GM21529 (cell line): ENCODE results near the gene RASSF4.

ENCODE experiments used
- ATAC-seq: cut with Tn5 transposase; IDR thresholded peaks from one replicate; pipeline ENCODE4 v1.9.1; 2021; ENCODE audit not compliant: unreplicated experiment

The RASSF4 gene

DNA sequence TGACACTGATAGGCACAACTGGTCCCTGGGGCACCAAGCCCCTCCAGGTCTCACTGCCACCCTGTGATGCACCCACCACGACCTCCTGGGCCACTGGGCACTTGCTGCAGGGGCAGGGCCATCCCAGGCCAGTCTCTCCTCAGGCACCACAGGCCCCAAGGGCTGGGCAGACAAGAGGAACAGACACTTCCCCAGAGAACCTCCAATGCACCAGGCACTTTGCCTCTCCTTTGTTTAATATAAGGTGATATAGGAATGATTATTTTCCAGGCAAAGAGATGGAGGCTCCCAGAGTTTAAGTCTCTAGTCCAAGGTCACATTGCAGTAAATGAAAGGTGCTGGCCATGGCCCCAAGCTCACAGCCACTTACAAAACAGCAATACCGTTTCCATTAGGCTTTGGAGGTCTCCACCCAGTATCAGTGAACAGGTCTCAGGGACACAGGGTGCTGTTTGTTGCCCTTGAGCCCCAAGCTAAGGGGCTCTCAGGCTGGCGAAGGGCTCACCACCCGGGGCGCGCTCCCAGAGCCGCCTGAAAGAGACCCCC lies 14.6 kb downstream of the RASSF4 start:
- peak; percentile 4 for ATAC-seq

DNA sequence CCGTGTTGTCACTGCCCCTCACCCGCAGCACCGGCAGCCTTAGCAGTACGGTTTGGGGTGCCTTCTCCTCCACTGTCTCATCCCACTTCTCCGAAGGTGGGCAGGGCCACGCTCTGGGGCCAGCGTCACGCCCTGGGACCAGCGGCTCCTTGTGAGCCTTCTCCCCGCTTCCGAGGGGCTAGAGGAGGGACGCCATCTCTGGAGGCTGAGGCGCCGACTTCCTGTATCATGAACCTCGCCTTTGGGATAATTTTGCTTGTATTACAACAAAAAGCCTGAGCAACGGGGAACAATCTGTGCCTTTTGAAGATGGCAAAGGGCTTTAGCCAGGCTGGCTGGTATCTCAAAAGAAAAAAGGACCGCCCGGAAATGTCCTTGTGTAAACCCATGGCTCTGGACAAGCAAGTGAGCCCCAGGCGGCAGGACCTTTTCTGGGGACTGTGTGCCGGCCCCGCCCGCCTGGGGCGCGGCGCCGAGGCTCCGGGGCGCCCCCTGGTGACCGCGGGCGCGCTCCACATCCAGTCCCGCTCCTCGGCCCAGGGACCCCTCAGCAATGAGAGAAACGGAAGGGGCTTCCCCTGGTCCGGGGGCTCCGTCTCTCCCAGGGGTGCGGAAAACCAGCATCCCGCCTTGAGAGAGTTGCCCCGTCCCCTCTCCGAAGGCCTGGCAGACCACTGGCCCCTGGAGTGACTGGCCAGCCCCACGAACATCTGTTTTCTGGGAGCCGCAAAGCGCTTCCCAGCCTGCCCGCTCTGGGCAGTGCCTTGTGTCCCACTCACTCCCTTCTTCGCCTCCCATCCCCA lies 15.2 kb downstream of the RASSF4 start:
- peak; percentile 69 for ATAC-seq

DNA sequence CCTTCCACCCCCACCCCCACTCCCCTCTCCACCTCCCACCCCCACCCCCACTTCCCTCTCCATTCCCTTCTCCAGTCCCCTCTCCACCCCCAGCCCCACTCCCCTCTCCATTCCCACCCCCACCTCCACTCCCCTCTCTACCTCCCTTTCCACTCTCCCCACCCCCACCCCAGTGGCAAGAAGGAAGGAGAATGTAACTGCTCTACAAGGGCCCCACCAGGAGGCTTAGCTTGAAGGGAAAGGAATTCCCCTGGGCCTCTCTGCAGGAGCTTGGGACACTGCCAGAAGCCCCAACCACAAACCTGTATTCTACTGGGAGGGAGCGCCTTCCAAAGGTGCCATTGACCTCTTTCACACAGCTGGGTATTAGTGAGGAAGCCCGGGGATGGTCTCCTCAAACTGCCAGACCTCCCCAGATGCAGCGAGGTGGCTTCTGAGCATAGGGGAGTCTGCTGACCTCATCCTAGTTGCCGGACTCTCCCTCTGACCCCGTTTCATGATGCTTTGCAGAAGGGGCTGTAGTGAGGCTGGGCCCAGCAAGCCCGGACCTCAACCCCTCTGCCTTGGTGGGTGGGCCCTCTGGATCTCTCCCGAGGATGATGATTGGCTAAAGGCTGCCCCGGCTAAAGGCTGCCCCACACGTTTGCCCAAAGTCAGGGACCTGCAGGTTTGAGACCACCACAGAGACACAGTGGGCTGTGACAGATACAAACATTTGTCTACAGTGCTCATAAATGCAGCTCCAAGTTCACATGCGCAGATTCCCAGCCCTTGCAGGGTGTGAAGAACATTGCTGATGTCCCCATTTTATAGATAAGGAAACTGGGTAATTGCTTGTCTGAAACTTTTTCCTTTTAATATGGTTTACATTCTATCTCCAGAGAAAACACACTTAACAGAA lies 16.1 kb downstream of the RASSF4 start:
- ATAC-seq = no peak

DNA sequence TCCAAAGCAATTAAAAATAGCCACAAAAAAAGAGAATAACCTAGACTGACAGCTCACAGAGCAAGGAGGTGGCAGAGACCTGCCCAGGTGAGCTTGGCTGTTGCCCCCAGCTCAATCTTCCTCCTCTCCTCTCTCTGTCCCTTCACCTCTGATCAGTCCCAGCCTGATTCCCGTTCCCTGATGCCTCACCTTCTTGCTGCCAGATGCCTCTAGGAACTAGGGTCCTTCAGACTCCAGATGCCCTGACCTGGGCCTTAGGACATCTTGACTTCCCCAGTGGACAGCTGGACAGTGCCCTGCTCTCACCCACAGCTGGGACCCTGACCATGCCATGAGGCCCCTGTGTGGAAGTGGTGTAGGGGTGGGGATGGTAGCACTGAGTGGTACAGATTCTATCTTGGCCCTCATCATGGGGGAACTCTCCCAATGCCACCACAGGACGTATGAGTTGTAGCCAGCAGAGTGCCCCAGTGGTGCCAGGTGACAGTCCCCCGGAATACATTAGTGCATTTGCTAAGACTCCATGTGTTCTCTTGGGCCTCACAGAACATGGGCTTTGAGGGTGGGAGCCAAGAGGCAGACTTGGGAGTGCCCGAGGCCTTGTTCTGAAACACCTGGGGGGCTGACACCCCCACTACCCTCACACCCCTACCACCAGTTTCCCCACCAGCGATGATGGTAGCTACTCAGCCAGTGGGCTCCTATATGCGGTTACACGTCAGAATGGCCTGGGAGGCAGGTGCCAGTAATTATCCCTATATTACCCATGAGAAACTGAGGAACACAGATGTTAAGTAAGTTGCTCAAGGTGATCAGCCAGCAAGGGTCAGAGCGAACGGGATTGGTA lies 17.0 kb downstream of the RASSF4 start:
- ATAC-seq = no peak

DNA sequence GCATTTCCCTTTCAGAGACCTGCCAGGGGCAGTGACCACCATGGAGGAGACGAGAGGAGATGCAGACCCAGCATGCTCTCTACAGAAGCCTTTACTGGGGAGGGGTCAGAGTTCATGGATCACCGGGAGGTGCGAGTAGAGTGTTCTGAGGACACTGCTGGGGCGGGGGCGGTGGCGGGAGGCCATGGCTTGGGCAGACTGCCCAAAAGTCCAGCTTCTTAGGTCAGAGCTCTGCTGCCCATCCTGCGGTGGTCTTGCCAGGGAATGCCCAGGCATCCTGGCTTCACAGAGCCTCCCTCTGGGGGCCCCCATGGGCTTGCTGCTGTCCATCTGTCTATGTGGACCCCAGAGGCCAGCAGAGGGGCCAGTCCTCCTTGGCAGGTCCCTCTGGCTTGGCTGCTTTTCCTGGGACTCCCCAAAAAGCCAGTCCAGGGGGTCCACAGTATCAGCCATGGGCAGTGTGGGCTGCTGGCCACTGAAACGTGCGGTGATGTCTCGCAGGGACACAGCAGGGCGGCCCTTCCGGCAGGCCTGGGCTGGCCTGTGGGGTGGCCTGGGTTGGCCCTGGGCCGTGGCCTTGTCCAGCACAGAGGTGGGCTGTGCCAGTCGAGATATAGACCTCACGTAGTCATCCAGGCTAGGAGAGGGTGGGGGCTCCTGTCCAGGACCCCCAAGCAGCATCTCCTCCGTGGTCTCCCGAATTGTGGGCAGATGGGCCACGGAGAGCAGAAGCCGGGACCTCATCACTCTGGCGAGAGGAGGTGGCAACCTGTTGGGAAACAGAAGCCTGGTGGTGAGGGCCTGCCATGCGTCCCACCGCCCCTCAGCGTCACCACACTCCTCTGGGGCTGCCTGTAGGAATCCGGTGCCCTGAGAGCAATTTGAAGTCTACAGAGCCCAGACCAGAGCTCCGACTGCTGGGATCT lies 17.9 kb downstream of the RASSF4 start:
- no peak for ATAC-seq

DNA sequence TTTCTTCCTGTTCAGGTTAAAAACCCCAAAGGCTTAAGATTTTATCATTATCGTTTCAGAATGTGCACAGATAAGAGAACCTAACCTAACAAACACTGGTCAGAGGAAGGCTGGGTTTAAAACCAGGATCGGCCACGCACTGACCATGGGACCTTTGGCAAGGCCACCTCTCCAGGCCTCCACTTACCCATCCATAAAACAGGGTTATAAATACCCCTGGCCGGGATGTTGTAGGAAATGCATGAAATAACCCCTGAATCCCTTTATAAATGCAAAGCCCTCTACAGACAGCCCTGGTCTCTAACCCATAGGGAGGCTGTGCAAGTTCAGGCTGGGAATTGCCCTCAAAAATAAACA lies 18.6 kb downstream of the RASSF4 start:
- ATAC-seq = no peak

DNA sequence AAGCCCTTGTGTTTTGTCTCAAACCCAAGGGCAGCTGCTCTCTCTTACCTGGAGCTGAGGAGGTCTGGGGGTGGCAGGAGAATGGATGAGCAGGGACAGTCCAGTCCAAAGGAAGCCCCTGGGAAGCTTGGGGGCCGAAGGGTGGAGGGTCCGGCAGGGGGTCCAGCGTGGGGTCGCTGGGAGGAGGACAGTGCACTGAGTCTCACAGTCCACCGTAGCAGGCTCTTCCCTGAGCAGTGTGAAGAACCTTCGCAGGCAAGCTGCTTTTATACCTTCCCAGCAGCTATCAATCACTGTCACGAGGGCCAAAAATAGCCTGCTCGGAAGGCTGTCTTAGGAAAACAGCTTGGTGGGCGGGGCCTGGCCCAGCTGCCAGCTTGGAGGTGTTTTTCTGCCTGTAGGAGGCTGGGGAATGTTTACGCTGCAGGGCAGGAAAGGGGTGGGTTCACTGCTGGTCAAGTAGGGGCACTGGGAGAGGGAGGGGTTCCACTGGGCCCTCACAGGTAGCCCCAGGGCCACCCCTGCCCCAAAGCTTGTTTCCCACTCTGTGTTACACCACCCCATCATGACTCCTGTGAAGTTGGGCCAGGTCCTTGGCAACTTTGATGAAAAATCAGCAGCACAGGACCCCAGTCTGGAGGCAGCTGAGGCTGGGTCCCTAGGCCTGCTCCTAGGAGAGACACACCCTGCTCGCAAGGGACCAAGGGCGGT lies 19.1 kb downstream of the RASSF4 start, which contains the start of gene DEPP1:
DEPP1 (minus strand) TSS at position 240 of the 711 bp plus-strand sequence. CDS start 779 bp downstream, outside the sequence.
- ATAC-seq = no peak

DNA sequence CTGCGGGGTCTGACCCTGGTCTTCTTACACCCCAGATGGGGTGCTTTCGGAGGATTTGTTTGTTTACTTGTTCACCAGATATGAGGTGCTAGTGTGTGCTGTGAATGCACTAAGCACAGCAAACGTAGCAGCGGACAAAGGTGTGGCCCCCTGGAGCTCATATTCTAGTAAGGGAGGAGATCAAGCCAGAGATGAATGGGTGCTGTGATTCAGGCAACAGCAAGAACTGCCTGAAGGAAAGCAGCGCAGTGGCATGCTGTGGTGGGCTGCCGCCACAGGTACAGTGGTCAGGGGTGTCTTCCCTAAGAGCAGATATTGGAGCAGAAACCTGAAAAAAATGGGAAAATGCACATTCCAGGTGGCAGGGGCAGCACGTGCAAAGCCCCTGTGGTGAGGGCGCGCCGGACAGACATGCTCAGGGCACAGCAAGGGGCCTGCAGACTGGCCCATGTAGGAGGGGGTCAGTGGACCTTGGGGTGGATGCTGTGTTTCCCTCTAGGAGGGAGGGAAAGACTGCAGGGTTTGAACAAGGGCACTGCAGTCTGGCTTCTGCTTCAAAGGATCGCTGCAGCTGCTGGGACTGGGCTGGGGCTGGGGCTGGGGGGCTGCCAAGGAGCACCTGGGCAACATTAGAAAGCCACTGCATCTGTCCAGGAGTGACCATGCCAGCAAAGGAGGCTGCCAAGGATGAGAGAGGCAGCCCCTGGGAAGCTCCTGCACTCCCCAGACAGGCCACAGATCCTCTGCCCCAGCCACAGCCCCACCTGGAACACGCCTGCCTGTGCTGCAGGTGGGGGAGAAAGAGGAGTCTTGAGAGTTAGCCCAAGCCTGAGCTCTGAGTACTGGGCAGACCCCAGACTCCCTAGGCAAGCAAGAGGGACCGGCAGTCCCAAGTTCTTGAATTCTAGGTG lies 19.9 kb downstream of the RASSF4 start:
- ATAC-seq = no peak

DNA sequence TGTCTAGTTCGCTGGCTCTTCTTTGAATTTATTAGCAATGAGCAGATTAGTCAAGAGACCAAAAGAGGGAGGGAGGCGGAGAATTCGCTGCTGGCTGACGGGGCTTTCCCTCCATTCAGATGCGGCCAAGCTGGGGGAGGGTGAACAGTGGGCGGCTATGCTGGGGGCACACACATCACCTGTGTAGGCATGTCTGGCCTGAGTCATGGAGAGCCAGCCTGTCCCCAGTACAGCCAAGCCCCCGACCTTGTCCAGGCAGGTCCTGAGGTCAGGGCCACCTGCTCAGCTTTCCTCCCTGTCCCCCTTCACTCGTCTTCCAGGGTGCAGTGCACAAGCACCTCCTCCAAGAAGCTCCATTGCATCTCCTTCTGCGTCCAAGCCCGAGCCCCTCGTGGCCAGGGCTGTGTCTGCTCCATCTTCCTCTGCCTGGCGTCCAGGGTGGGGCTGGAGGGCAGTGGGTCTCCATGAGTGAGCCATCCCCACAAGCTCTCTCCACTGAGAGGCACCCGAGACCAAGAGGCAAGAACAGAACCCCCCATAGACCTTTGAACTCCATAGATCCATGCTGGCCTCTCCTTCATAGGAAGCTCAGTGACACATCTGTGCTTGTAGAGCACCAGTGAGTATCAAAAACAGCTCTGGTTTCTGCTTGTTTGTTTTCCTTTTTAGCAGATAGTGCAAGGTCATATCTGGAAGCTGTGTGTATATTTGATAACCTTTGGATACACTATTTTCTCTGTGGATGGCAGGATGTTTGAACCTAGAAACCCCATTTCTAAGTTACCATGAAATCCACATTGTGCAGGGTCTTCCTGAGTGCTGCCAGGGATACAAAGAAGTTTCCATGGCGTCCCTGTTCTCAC lies 20.9 kb downstream of the RASSF4 start:
- ATAC-seq = no peak

DNA sequence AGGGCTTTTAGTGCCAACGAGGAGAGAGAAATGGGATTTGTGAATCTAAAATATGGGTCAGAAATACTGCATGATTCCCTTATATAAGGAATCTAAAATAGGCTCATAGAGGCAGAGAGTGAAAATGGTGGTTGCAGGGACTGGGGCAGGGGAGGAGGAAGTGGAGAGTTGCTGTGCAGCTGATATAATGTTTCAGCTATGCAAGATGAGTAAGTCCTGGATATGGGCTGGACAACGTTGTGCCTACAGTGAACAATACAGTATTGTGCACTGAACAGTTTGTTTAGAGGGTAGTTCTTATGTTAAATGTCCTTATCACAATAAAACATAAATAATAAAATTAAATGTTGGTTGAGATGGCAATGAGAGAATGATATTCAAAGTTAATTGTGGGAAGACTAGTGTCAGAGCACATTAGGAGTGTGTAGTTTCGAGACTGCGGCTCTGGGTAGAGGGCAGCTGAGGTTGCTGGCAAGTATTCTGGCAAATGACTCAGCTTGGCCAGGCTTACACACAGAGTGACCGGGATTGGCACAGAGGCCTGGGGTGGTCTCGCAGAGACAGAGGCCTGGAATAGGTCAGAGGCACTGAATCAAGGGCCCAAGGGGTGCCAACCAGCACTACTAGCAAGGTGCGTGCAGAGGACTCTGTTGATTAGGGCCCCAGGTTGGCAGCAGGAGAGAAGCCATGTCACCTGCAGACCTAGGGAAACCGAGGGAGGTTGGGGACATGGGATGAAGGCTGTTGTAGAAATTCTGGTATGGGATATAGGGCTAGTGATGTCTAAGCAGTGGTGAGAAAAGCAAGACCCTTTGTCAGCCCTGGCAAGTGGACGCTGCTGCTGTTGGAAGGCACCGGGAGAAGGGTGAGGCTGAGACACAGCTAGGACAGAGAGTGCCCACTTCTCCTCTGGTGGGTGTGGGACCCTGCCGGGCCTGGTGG lies 21.8 kb downstream of the RASSF4 start:
- peak; percentile 66 for ATAC-seq

DNA sequence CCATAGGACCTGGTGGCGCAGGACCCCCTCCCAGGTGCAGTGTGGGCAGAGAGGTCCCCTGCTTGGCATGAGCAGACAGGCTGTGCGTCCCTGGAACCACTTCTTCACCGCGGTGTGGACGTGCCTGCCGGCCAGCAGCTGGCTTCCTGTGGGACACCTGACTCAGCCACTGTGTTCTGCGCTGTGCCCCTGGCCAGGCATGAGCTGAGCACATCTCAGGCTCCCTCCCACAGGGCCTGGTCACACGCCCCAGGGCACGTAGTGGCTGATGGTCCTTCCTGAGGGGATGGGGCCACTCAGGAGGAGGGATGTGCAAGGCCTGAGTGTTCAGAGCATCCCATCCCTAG lies 22.5 kb downstream of the RASSF4 start:
- ATAC-seq = no peak

DNA sequence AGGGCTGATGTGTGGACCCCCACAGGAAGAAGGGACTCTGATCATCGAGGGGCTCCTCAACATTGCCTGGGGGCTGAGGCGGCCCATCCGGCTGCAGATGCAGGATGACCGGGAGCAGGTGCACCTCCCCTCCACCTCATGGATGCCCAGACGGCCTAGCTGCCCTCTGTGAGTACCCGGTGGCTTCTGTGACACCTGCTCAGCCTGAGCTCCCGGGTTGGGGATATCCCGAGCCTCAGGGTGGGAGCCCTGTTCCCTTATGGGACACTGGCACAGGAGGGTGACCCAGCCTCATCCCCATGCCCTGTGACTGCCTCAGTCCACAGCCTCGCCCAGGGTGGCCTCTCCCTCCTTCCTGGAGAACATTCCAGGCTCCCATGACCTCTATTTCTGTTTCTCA lies 22.9 kb downstream of the RASSF4 start:
- ATAC-seq = no peak

DNA sequence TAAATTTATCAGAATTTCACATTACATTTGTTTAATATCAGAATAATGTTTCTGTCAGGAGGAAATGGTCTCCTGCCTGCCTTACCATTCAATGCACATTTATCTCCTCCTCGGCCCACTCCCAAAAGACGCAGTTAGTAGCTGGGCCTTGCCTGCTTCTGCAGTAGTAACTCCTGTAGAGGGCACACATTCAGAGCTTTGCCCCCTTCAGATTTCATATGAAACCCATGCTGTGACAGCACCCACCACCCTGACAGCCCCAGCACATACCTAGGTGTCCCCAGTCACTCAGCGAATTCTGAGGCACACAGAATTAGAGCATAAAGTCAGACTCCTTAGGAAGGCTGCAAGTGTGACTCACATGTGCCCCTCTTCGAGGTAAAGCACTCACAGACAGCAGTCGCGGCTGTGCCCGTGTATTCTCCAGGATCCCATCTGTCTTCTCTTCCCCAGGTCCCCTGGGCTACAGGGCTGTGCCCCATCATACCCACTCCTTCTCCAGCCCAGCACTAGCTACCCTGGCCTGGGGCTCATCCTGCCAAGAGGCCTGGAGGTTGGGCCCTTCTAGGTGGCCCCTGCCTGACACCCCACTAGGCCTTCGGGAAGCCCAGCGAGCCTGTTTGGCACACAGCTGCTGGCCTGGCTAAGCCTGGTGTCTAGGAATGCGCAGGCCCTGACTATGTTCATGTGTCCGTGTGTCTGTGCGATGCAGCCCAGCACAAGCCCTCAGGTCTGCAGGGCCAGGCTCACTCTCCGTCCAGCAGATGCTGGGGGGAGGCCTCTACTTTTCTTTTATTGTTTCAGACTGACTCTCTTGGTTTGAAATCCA lies 23.7 kb downstream of the RASSF4 start:
- no peak for ATAC-seq

DNA sequence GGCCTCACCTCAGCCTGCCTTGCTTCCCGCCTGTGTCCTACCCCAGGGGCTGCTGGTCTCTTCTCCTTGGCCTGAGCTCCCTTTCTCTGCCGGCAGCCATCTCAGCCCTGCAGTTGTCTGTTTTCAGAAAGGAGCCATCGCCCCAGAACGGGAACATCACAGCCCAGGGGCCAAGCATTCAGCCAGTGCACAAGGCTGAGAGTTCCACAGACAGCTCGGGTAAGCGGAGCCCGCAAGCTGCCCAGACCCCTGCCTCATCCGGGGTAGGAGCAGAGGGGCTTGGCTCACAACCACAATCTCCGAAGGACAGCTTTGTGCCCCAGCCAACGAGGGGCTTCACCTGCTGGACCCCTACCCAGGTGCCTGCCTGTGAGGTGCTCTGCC lies 24.3 kb downstream of the RASSF4 start:
- no peak for ATAC-seq

DNA sequence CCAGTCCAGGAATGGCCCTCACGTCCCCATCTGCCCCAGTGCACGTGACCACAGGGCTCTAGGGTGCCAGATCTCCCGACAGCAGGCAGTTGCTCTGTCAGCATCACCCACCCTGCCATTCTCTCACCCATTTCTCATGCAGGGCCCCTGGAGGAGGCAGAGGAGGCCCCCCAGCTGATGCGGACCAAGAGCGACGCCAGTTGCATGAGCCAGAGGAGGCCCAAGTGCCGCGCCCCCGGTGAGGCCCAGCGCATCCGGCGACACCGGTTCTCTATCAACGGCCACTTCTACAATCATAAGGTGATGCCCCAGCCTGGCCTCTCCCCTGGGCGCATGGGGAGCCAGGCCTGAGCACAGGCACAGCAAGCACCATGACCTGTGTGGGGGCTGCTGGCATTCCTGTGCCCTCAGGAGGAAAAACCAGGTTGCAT lies 25.1 kb downstream of the RASSF4 start:
- ATAC-seq = no peak
